Hepatocyte (in vitro differentiated cells): ENCODE data around the gene STEEP1.

ENCODE experiments used
- EZH2 ChIP-seq: fragments of 200-600 bp; sonication (generic); IDR thresholded peaks from 2 replicates; pipeline ENCODE4 v1.6.1; 2016; ENCODE audit warnings: antibody characterized with exemption, mild to moderate bottlenecking, borderline replicate concordance
- TF ChIP-seq, protein P1 (sequence below): fragments of 200-600 bp; sonication (generic); IDR thresholded peaks from 2 replicates; pipeline ENCODE4 v1.5.1; 2016; ENCODE audit warnings: antibody characterized with exemption, mild to moderate bottlenecking; ENCODE audit not compliant: poor library complexity

DNA sequence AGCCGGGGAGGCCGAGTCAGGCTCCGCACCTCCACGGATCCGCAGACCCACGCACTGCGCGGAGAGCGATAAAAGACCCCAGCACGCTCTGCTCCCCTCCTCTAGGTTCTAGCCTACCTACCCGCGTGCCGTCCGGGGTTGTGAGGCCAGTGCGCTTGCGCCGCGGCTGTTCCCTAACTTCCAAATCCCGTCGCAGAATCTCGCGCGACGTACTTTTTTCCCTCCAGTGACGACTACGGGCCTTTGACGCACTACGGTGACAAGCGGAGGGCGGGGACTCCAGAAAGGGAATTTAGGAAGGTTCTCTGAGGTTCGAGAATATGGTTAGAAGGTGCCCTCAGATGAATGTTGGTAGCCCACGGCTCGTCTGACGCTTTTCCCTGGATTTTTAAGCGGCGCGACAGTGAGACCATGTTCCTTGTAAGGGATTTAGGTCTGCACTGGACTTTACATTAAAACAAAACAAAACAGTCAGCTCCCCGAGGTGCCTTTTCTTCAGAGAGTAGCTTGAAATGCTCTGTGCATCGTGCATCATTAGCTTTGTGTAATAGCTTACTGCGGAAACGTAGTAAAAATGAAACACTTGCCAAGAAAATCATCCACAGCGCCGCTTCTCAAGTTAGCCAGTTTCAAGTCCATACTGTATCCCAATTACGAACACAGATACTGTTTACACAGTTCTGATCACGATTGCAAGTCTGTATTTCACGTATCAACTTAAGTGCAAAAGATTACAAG, 41.2 kb upstream of the STEEP1 start, which contains the start of gene NKRF:
- TF ChIP-seq, protein P1, sequence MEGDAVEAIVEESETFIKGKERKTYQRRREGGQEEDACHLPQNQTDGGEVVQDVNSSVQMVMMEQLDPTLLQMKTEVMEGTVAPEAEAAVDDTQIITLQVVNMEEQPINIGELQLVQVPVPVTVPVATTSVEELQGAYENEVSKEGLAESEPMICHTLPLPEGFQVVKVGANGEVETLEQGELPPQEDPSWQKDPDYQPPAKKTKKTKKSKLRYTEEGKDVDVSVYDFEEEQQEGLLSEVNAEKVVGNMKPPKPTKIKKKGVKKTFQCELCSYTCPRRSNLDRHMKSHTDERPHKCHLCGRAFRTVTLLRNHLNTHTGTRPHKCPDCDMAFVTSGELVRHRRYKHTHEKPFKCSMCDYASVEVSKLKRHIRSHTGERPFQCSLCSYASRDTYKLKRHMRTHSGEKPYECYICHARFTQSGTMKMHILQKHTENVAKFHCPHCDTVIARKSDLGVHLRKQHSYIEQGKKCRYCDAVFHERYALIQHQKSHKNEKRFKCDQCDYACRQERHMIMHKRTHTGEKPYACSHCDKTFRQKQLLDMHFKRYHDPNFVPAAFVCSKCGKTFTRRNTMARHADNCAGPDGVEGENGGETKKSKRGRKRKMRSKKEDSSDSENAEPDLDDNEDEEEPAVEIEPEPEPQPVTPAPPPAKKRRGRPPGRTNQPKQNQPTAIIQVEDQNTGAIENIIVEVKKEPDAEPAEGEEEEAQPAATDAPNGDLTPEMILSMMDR: no peak
- TF ChIP-seq EZH2: no peak
